ENCODE results near the gene TM4SF20.

DNA sequence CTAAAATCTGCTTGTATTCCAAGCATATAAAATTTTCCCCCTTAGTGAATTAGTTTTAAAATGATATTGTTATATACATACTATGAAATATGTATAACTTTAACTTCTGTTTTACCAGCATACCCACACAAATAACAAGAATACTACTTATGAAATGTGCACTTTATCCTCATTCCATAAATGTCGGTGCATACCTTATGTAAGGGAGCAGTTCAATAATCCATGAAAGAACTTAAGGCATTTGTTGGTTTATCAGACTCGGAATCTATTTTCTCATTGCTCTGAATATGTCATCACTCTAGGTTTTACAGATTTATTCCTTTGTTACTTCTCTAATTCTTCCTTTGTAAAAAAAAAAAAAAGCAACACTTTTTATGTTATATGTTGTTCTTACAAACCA is 66.5 kb downstream of the TM4SF20 start:
- TF ChIP-seq, protein P1, sequence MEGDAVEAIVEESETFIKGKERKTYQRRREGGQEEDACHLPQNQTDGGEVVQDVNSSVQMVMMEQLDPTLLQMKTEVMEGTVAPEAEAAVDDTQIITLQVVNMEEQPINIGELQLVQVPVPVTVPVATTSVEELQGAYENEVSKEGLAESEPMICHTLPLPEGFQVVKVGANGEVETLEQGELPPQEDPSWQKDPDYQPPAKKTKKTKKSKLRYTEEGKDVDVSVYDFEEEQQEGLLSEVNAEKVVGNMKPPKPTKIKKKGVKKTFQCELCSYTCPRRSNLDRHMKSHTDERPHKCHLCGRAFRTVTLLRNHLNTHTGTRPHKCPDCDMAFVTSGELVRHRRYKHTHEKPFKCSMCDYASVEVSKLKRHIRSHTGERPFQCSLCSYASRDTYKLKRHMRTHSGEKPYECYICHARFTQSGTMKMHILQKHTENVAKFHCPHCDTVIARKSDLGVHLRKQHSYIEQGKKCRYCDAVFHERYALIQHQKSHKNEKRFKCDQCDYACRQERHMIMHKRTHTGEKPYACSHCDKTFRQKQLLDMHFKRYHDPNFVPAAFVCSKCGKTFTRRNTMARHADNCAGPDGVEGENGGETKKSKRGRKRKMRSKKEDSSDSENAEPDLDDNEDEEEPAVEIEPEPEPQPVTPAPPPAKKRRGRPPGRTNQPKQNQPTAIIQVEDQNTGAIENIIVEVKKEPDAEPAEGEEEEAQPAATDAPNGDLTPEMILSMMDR (IDR thresholded peaks at IDR 0.05): no peak
- TF ChIP-seq POLR2A (IDR thresholded peaks at IDR 0.05) (no peak), POLR2AphosphoS5 (IDR thresholded peaks at IDR 0.05; ENCODE audit: insufficient read depth in 1 of 2, low read depth in 1 of 2) (no peak)

Data from vagina (tissue), 2 donors.